K562 (cell line): ENCODE measurements around the gene MAGI1. TPM values are rescaled to one million over a fixed set of nuclear protein-coding genes. Genes with fewer than 3 reads are reported as not detected.

Source experiments
- ATAC-seq: fragments of 200-7000 bp; cut with Tn5 transposase; 3 replicates; pipeline ENCODE4 v1.9.1; 2020; ENCODE audit warnings: moderate library complexity
- BruUV-seq: library from RNA; stranded (reverse); fragments of 400-500 nt; replicated peaks from 2 replicates; lab custom pipeline; 2021; lab: Mats Ljungman, UMichigan
- CTCF ChIA-PET: fragments of 300-600 bp; formaldehyde crosslinking; extraction: SDS; loops from one replicate; lab custom pipeline; 2021; ENCODE audit warnings: low intra/inter-chr PET ratio; lab: Yijun Ruan, JAX
- POLR2A ChIA-PET: fragments of 300-600, 350-650 bp; sonication (Branson Sonifier 250); formaldehyde crosslinking; extraction: SDS; loops from one replicate; lab custom pipeline; 2021; ENCODE audit warnings: antibody characterized with exemption, inconsistent platforms; lab: Yijun Ruan, JAX
- DNase-seq, 4 experiments: peaks; one replicate each; pipeline versions ENCODE4 v3.0.0 to v3.0.0-alpha.2; 2011 to 2018; ENCODE audit warnings: low spot score in 3 of 4, mixed read lengths in 3 of 4; ENCODE audit errors: extremely low read depth in 1 of 4
- FAIRE-seq: peaks from 2 replicates; lab custom pipeline; 2011; peaks lifted over from hg19 to GRCh38; lab: Jason Lieb, UNC
- H2AFZ ChIP-seq: 2 replicates; pipeline ENCODE4 v1.6.0; 2011; ENCODE audit warnings: low read depth, low read length, control low read depth, inconsistent platforms
- H3K27ac ChIP-seq: fragments of 200-600 bp; 3 replicates; pipeline ENCODE4 v1.8.0; 2011; ENCODE audit warnings: low read depth, mild to moderate bottlenecking, control low read depth, inconsistent platforms, low read length, moderate library complexity, mixed read lengths; ENCODE audit errors: extremely low read depth
- H3K27me3 ChIP-seq, 2 experiments: fragments of 300-600 bp in 1 of 2; 2 replicates in 1 of 2; 3 replicates in 1 of 2; pipeline versions ENCODE4 v1.6.0 to v1.8.0; 2011; ENCODE audit warnings: inconsistent platforms in 2 of 2, low read length in 2 of 2, mild to moderate bottlenecking in 1 of 2, mixed read lengths in 1 of 2, moderate library complexity in 1 of 2; ENCODE audit not compliant: control insufficient read depth in 2 of 2, insufficient read depth in 2 of 2
- H3K36me3 ChIP-seq: fragments of 300-600 bp; 3 replicates; pipeline ENCODE4 v1.8.0; 2011; ENCODE audit warnings: mild to moderate bottlenecking, low read length, inconsistent platforms; ENCODE audit not compliant: control insufficient read depth, insufficient read depth
- H3K4me1 ChIP-seq, 2 experiments: fragments of 200-600 bp in 1 of 2; replicated peaks in 1 of 2; 2 replicates in 1 of 2; 3 replicates in 1 of 2; pipeline versions ENCODE4 v1.5.1 to v1.8.0; 2011; ENCODE audit warnings: inconsistent platforms in 2 of 2, low read length in 2 of 2, mild to moderate bottlenecking in 1 of 2, mixed read lengths in 1 of 2, moderate library complexity in 1 of 2; ENCODE audit not compliant: control insufficient read depth in 2 of 2, insufficient read depth in 2 of 2
- H3K4me2 ChIP-seq: 2 replicates; pipeline ENCODE4 v1.6.1; 2011; ENCODE audit warnings: low read length, control low read depth, inconsistent platforms, mixed read lengths; ENCODE audit not compliant: insufficient read depth
- H3K4me3 ChIP-seq: fragments of 200-600 bp; sonication (generic), shearing (Covaris generic); 2 replicates; pipeline ENCODE4 v1.5.1; 2016; ENCODE audit warnings: control low read depth, inconsistent platforms
- H3K79me2 ChIP-seq: fragments of 200-600 bp; 3 replicates; pipeline ENCODE4 v1.8.0; 2011; ENCODE audit warnings: low read length, inconsistent platforms; ENCODE audit not compliant: control insufficient read depth, insufficient read depth
- H3K9ac ChIP-seq, 2 experiments: 2 replicates each; pipeline versions ENCODE4 v1.6.0 to v1.6.1; 2011; ENCODE audit warnings: low read depth in 2 of 2, low read length in 2 of 2, control low read depth in 1 of 2, inconsistent platforms in 1 of 2, mild to moderate bottlenecking in 1 of 2, mixed read lengths in 1 of 2; ENCODE audit not compliant: insufficient read depth in 1 of 2
- H3K9me1 ChIP-seq: one replicate; pipeline ENCODE4 v1.6.0; 2011; ENCODE audit warnings: inconsistent platforms, mild to moderate bottlenecking, low read length, moderate library complexity; ENCODE audit not compliant: control insufficient read depth, insufficient read depth
- H3K9me3 ChIP-seq: replicated peaks from 2 replicates; pipeline ENCODE4 v1.5.1; 2011; ENCODE audit warnings: low read depth, low read length, inconsistent platforms; ENCODE audit not compliant: control insufficient read depth, insufficient read depth
- H4K20me1 ChIP-seq: replicated peaks from 2 replicates; pipeline ENCODE4 v1.6.1; 2011; ENCODE audit warnings: low read length, inconsistent platforms, mixed read lengths; ENCODE audit not compliant: control insufficient read depth, insufficient read depth
- HNRNPK ChIP-seq: fragments of 200-400 bp; formaldehyde crosslinking; IDR thresholded peaks from one replicate; pipeline ENCODE4 v1.6.1; 2018; ENCODE audit warnings: mild to moderate bottlenecking, low read depth, low read length; ENCODE audit not compliant: poor library complexity, severe bottlenecking
- MYNN ChIP-seq, 2 experiments: sonication (generic); formaldehyde crosslinking in 1 of 2; IDR thresholded peaks; 2 replicates each; pipeline versions ENCODE4 v1.5.0 to v1.6.1; 2016 to 2020; ENCODE audit warnings: antibody characterized with exemption in 1 of 2, missing genetic modification reagents in 1 of 2
- SREBF1 ChIP-seq: fragments of 150-350 bp; IDR thresholded peaks from 2 replicates; pipeline ENCODE4 v1.6.1; 2014; ENCODE audit warnings: antibody characterized with exemption, low read depth, low read length, borderline replicate concordance
- WGBS: fragments of 100-300 bp; shearing (Covaris generic); methylation state at CpG from one replicate; pipeline ENCODE4 v1.1.6; 2016; ENCODE audit warnings: low coverage, mixed read lengths; ENCODE audit not compliant: insufficient coverage; ENCODE audit errors: missing lambda C conversion rate; 5-methylcytosine and 5-hydroxymethylcytosine counted together
- in situ Hi-C: fragments of 300-500 bp; cut with MboI; formaldehyde crosslinking; loops from 4 replicates; pipeline ENCODE4 v1.15.0; 2018; ENCODE audit warnings: inconsistent platforms, mixed read lengths
- intact Hi-C: fragments of 100-400 bp; cut with micrococcal nuclease; formaldehyde crosslinking; loops from 2 replicates; pipeline ENCODE4 v1.14.2; 2022
- polyA plus RNA-seq, 8 experiments: library from polyadenylated mRNA; depleted of rRNA in 4 of 8; stranded (reverse) in 5 of 8; unstranded in 3 of 8; fragments of >200 nt; fragmentation: Nextera tagmentation in 2 of 8; fragmentation: Illumina TruSeq in 1 of 8; extraction: Ambion mirVana in 2 of 8; extraction: Trizol in 1 of 8; gene quantifications; 2 replicates each; pipeline versions ENCODE4 v1.2.1 to v1.2.3, GENCODE V29; 2011 to 2014; ENCODE audit warnings: inconsistent platforms in 1 of 8, missing spikeins in 1 of 8
- total RNA-seq, 7 experiments: library from RNA; depleted of rRNA in 6 of 7; stranded (reverse); fragments of >200 nt in 6 of 7; fragmentation: Illumina TruSeq in 2 of 7; extraction: Trizol in 2 of 7; gene quantifications; 2 replicates each; pipeline versions ENCODE4 v1.2.1 to v1.2.3, GENCODE V29; 2011 to 2021; ENCODE audit warnings: low replicate concordance in 1 of 7
- TF ChIP-seq, protein P1 (sequence below): fragments of 250-450 bp; sonication (Bioruptor Pico); IDR thresholded peaks from 2 replicates; pipeline ENCODE4 v1.8.0; 2021; ENCODE audit warnings: borderline replicate concordance, mild to moderate bottlenecking, moderate library complexity; ENCODE audit not compliant: poor library complexity, severe bottlenecking
- TF ChIP-seq, protein P2 (sequence below): fragments of 450-650 bp; IDR thresholded peaks from 2 replicates; pipeline ENCODE4 v1.6.1; 2018; ENCODE audit not compliant: partially characterized antibody

Gene MAGI1
- total and polyA plus RNA-seq, 9 of the 15 experiments (the other 6 are each of a cell fraction or from before 2014, with no cell fraction given), result 7.8 to 59.4 (median 43.2) TPM

DNA sequence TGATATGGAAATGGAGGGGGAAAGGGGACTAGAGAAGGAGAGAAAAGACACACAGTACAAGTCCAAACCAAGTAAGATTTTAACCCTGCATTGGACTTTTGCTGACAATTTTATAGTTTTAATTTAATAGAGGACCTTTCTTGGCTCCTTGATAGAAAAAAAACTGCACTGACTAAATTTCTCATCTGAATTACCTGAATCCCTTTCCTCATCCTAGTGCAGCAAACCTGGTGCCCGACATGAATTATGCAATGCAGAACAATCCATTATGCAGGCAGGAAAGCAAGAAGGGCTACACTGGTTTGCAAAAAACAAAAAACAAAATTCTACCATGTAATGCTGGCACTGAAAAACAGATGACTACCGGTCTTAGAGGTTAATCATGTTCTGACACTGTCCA, 15.5 kb downstream of the MAGI1 start:
- CTCF ChIA-PET, result no interaction called here
- POLR2A ChIA-PET, result no interaction called here
- H3K27ac ChIP-seq, result no peak overlapping the region
- no TSS peak for BruUV-seq
- no peaks in the 10 kb centered on the region for H3K9me3 ChIP-seq
- H3K79me2 ChIP-seq, result no peaks in the 10 kb centered on the region
- WGBS, result 0% methylated on average over 2 of the region's 2 CpGs
- H3K4me3 ChIP-seq, result no peak overlapping the region
- H3K36me3 ChIP-seq, result no peaks in the 10 kb centered on the region
- in situ Hi-C loops (no loop called here), intact Hi-C loops (no loop called here)
- TF ChIP-seq, protein P1, sequence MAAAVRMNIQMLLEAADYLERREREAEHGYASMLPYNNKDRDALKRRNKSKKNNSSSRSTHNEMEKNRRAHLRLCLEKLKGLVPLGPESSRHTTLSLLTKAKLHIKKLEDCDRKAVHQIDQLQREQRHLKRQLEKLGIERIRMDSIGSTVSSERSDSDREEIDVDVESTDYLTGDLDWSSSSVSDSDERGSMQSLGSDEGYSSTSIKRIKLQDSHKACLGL (CRISPR knock-in tag), result no peak
- TF ChIP-seq SREBF1 (no peak), HNRNPK (no peak), MYNN (IDR thresholded peaks at IDR 0.05) (no peak), MYNN (CRISPR knock-in tag; IDR thresholded peaks at IDR 0.05) (no peak)
- TF ChIP-seq, protein P2, sequence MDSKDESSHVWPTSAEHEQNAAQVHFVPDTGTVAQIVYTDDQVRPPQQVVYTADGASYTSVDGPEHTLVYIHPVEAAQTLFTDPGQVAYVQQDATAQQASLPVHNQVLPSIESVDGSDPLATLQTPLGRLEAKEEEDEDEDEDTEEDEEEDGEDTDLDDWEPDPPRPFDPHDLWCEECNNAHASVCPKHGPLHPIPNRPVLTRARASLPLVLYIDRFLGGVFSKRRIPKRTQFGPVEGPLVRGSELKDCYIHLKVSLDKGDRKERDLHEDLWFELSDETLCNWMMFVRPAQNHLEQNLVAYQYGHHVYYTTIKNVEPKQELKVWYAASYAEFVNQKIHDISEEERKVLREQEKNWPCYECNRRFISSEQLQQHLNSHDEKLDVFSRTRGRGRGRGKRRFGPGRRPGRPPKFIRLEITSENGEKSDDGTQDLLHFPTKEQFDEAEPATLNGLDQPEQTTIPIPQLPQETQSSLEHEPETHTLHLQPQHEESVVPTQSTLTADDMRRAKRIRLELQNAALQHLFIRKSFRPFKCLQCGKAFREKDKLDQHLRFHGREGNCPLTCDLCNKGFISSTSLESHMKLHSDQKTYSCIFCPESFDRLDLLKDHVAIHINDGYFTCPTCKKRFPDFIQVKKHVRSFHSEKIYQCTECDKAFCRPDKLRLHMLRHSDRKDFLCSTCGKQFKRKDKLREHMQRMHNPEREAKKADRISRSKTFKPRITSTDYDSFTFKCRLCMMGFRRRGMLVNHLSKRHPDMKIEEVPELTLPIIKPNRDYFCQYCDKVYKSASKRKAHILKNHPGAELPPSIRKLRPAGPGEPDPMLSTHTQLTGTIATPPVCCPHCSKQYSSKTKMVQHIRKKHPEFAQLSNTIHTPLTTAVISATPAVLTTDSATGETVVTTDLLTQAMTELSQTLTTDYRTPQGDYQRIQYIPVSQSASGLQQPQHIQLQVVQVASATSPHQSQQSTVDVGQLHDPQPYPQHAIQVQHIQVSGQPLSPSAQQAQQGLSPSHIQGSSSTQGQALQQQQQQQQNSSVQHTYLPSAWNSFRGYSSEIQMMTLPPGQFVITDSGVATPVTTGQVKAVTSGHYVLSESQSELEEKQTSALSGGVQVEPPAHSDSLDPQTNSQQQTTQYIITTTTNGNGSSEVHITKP, result peak; percentile 44
- no peak for DNase-seq
- FAIRE-seq, result no peak
- H2AFZ ChIP-seq, result no peak overlapping the region
- H3K4me1 ChIP-seq, result no peaks in the 10 kb centered on the region
- no peak for ATAC-seq
- H3K4me2 ChIP-seq, result no peak overlapping the region
- no peak overlapping the region for H3K9ac ChIP-seq
- no peaks in the 10 kb centered on the region for H4K20me1 ChIP-seq
- no peaks in the 10 kb centered on the region for H3K9me1 ChIP-seq
- no peaks in the 10 kb centered on the region; a peak in 2 of 5 replicates for H3K27me3 ChIP-seq
